ENCODE measurements around the gene TCEANC2. TPM values are rescaled to one million over a fixed set of nuclear protein-coding genes. Genes with fewer than 3 reads are reported as not detected.

The TCEANC2 gene
- total and polyA plus RNA-seq, 4 donors, result 0.89 to 2.1 (median 1.7) TPM

GRCh38 chr1:54153535-54154439 is 100.4 kb downstream of the TCEANC2 start (continued):
- TF ChIP-seq NR2F2 (IDR thresholded peaks at IDR 0.05), result no peak

Small RNA genes within 50 kb of the gene (small RNA-seq; reads per million reads assigned to genes)
- gene AL353898.1, result not detected
- not detected for gene AL353898.2

Other genes starting within 250 kb of the TCEANC2 start
- 10 to 100 TPM in 1 of 2 donors, 1 to 10 TPM in 1; 7.0 to 17.9 TPM for gene NDC1, start 215.3 kb upstream of the TCEANC2 start, total RNA-seq
- gene NDC1, start 215.3 kb upstream of the TCEANC2 start, polyA plus RNA-seq, result 1 to 10 TPM; 2.2 to 4.6 TPM
- gene YIPF1, start 163.8 kb upstream of the TCEANC2 start, total RNA-seq, result 10 to 100 TPM; 19.9 to 29.6 TPM
- 10 to 100 TPM; 28.0 to 28.2 TPM for gene YIPF1, start 163.8 kb upstream of the TCEANC2 start, polyA plus RNA-seq
- gene DIO1, start 159.4 kb upstream of the TCEANC2 start, total RNA-seq, result 100 to 1,000 TPM in 1 of 2 donors, 10 to 100 TPM in 1; 36.5 to 155 TPM
- gene DIO1, start 159.4 kb upstream of the TCEANC2 start, polyA plus RNA-seq, result 100 to 1,000 TPM in 1 of 2 donors, 10 to 100 TPM in 1; 23.9 to 176 TPM
- 10 to 100 TPM; 13.0 to 18.3 TPM for gene IFT25, start 107.9 kb upstream of the TCEANC2 start, total RNA-seq
- gene IFT25, start 107.9 kb upstream of the TCEANC2 start, polyA plus RNA-seq, result 10 to 100 TPM in 1 of 2 donors, 1 to 10 TPM in 1; 8.6 to 37.4 TPM
- 10 to 100 TPM in 1 of 2 donors, 1 to 10 TPM in 1; 9.8 to 10.4 TPM for gene LRRC42, start 107.3 kb upstream of the TCEANC2 start, total RNA-seq
- 10 to 100 TPM; 11.4 to 14.8 TPM for gene LRRC42, start 107.3 kb upstream of the TCEANC2 start, polyA plus RNA-seq
- gene LDLRAD1, start 35.4 kb upstream of the TCEANC2 start, total RNA-seq, result not detected
- not detected for gene LDLRAD1, start 35.4 kb upstream of the TCEANC2 start, polyA plus RNA-seq
- 100 to 1,000 TPM; 255 to 261 TPM for gene TMEM59, start 404 bp upstream of the TCEANC2 start, total RNA-seq
- gene TMEM59, start 404 bp upstream of the TCEANC2 start, polyA plus RNA-seq, result 100 to 1,000 TPM; 298 to 436 TPM
- gene CDCP2, start 99.4 kb downstream of the TCEANC2 start, total RNA-seq, result under 1 TPM in 1 of 2 donors, not detected in 1; under 0.01 TPM
- gene CDCP2, start 99.4 kb downstream of the TCEANC2 start, polyA plus RNA-seq, result not detected
- 1 to 10 TPM; 3.6 to 4.5 TPM for gene CYB5RL, start 146.4 kb downstream of the TCEANC2 start, total RNA-seq
- 1 to 10 TPM; 1.5 TPM for gene CYB5RL, start 146.4 kb downstream of the TCEANC2 start, polyA plus RNA-seq
- 10 to 100 TPM; 34.7 to 52.5 TPM for gene MRPL37, start 146.6 kb downstream of the TCEANC2 start, total RNA-seq
- gene MRPL37, start 146.6 kb downstream of the TCEANC2 start, polyA plus RNA-seq, result 100 to 1,000 TPM in 1 of 2 donors, 10 to 100 TPM in 1; 86.0 to 114 TPM